ENCODE data around the gene ICOS.

Gene ICOS, protein sequence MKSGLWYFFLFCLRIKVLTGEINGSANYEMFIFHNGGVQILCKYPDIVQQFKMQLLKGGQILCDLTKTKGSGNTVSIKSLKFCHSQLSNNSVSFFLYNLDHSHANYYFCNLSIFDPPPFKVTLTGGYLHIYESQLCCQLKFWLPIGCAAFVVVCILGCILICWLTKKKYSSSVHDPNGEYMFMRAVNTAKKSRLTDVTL

GRCh38 chr2:203936535-203936934 is at the start of gene ICOS:
Gene ICOS (plus strand): TSS chr2:203936763. CDS start chr2:203936815, 52 bp downstream.
- FAIRE-seq, result no peak

DNA sequence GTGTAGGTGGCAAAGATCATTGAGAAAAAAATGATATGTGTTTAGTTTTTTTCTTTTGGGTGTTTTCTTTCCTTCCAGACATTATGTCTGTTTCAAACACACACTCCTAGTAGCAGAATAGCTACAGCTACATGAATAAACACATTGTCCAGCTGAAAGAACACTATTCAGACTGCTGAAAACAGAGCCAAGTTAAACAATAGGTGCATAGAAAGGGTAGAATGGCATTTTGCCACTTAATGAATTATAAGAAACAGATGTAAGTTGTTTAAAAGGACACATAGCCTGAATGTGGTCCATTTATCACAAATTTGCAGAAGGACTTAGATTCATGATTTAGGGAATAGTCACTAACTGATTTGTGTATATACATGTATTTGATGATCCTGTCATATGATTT is 48.9 kb upstream of the ICOS start:
- FAIRE-seq, result no peak

DNA sequence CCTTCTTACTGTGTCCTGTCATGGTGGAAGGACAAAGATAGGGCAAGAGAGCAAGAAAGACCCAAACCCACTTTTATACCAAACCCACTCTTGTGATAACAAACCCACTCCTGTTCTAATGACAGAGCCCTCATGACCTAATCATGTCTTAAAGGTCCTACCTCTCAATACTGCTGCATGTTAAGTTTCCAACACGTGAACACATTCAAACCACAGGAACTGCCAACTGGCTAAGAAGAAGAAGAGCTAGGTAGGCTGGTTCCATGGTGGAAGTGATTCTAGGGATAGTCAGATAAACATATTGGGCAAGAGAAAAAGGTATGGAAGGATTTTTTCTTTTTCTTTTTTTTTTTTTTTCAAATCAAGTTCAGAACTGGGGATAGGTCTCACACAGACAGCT is 47.0 kb upstream of the ICOS start:
- FAIRE-seq, result no peak

DNA sequence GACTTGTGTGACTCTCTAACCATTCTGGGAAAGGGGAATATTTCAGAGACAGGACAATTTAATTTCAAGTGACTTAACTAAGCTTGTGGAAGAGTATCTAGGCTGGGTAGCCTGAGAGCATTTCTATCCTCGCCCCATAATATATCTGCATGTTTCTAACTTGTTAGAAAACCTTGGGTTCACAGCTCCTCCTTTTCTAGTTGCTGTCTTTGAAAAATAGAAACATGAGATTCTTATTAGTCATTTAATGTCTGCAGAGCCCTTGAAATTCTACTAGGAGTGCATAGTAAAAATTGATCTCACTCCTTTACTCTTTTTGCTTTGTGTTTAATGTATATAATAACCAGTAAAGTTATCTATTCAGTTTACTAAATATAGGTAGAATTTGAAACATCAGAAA is 46.6 kb upstream of the ICOS start:
- no peak for FAIRE-seq

GRCh38 chr2:203890733-203891132 is 45.8 kb upstream of the ICOS start:
- FAIRE-seq, result no peak

DNA sequence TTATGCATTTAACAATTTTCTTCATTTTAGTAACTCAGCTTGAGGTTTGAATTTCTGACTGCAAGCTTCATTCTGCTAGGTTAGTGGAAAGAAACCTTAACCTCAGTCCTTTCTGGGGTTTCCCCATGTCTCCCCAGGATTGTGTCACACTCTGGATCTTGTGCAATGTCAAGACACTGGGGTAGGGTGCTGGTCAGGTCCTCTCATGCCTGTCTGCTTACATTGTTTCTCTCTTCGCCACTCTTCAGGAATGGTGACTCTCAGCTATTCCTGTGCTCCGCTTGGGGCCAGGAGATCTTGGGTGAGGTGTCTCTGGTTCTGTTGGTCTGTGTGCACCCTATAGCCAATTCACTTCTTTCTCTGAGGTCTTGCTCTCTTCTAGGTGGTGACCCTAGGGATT is 45.1 kb upstream of the ICOS start:
- no peak for FAIRE-seq

GRCh38 chr2:203892207-203892606 is 44.4 kb upstream of the ICOS start:
- no peak for FAIRE-seq

DNA sequence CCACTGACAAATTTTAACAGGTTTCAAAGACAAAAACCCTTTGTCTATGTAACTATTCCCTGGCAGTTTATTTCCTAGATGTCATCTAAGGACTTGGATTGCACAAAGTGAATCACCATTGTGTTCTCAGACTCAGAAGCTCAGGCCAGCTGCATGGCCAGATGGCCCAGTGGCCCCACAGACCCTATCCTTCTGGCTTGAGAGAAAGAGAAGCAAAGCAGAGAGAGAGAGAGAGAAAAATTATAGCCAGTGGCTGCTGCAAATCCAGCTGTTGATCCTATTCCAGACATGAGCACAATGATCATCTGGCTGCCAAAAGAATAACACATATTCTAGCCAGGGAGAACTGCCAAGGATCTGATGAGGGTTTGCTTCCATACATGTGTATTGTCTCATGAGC is 43.2 kb upstream of the ICOS start:
- no peak for FAIRE-seq

GRCh38 chr2:203893840-203894239 is 42.7 kb upstream of the ICOS start:
- no peak for FAIRE-seq

DNA sequence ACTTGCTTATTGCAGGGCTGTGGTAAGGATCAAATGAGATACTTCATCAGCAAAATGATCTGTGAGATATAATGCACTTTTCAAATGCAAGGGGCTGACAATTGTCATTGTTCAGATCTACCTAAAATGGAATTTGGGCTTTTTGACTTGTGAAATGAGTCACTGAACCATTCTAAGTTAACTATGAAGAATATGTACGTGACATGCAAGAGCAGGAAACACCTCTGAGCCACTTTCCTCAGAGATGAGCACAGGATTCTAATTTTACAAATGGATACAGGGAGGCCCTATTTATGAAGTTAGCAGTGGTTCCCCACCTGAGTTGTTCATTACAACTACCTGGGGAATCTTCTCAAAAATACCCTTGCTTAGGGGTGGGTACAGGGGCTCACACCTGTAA is 42.3 kb upstream of the ICOS start:
- no peak for FAIRE-seq

GRCh38 chr2:203897544-203897943 is 39.0 kb upstream of the ICOS start:
- FAIRE-seq, result no peak

GRCh38 chr2:203898657-203899056 is 37.9 kb upstream of the ICOS start:
- no peak for FAIRE-seq

- FAIRE-seq, result no peak
Measured at GRCh38 chr2:203900253-203900652, 36.3 kb upstream of the ICOS start.

DNA sequence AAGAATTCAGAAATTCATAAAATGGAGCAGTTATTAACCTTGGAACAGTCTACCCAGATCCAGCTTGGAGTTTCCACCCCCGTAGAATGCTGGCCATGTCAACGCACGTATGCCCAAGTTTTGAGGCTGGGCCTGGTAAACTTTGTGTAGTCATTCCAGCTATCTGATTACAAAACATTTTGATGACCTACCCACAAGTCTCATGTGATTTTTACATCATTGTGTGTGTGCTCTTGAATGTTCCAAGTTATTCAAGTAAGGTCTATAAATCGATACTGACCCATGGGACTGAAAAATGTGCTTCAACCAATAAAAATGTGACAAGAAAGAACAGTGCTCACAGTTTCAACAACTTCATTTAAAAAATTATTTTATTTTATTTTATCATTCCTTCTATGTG is 32.5 kb upstream of the ICOS start:
- FAIRE-seq, result no peak

- FAIRE-seq, result no peak
Measured at GRCh38 chr2:203905656-203906055, 30.9 kb upstream of the ICOS start.

- no peak for FAIRE-seq
Measured at GRCh38 chr2:203908066-203908796, 28.3 kb upstream of the ICOS start.

DNA sequence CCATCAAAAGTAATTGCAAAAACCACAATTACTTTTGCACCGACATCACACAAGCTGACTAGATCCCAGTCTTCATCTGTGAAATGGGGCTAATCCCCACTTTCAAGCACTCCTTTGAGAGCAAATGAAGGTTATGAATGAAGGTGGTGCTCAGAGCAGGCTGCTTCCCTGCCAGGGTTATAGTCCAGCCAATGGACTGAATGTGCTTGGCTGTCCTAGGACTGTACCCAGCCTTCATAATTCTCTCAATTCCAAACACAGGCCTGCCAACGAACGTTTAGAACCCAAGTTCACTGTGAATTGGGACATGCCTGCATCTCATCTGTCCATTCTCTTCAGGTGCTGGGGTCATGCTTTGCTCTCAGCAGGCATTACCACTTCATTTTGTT is 27.8 kb upstream of the ICOS start:
- no peak for FAIRE-seq

GRCh38 chr2:203909261-203909967 is 27.1 kb upstream of the ICOS start:
- FAIRE-seq, result peak; percentile 84

DNA sequence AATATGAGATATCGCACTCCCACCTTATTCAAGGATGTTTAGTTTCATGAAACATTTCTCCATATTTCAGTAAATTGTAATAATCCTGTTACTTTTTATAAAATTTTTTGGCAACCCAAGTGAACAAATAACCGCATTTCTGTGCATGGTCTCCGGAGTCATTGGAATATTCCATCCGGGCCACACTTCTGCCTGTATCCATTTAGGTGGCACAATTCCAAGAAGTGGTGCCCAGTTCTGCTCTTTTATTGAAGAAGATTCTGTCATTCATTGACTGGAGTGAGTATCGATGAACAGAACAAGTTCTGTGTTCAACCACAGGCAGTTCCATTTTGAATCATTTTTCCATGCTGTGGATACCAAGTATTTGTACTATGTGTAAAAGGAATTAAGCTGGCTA is 26.6 kb upstream of the ICOS start:
- FAIRE-seq, result no peak

DNA sequence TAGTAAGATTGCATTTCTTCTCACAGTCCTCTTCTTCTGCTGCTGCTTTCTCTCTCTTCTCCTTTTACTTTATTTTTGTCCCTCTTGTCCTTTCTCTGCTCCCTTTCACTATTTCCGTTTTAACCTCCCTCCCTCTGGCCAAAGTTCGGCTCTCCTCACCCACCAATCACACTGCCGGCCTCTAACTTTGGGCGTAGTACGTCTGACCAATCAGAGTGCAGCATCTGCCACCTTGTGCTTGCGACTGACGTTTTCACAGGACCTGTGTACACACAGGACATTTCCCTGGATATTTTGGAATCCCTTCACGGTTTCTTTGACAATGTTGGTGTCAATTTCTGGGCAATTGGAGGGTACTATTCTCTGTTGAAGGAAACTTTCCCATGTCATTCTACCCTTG is 22.6 kb upstream of the ICOS start:
- no peak for FAIRE-seq

DNA sequence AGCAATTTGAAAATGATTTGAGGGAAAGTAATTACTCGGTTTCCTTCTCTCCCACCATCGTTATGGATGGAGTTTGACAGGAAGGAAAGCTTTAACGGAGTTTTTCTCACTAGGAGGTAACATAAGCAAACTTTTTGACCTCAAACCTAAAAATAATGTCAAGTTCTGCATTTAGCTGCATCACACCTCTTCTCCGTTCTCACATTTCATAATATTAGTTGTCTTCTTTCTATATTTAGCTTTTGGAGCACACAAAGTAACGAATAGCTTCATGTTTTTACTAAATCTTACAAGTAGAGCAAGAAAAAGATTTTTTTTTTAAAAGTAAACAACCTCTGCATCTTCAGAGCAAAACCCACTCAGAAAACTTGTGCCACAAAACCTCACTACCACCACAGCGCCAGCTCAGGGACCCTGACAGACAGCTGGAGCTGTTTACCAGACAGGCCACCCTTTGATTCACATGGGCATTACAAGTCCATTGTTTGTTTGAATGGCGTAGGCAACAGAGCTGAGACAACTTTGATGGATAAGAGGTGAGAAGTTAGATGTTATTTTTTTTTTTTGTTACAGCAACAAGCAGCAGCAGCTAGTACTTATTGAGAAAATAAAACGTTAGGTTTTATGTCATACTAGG is 21.9 kb upstream of the ICOS start:
- FAIRE-seq, result no peak

- FAIRE-seq, result no peak
Measured at GRCh38 chr2:203915256-203915655, 21.3 kb upstream of the ICOS start.

DNA sequence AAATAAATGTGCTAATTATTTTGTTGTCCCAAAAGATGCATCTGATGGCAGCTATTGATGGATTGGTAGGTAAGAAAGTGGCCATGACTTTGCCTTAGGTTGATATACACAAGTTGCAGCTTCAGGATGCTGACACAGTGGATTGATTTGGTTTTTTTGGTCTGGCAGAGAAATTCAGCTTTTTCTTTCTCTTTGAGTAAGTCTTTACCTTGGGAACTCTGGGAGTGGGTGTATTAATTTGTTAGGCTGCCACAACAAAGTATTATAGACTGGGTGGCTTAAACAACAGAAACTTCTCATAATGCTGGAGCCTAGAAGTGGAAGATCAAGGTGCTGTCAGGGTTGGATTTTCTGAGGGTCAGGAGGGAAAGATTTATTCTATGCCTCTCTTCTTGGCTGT is 19.8 kb upstream of the ICOS start:
- FAIRE-seq, result no peak

DNA sequence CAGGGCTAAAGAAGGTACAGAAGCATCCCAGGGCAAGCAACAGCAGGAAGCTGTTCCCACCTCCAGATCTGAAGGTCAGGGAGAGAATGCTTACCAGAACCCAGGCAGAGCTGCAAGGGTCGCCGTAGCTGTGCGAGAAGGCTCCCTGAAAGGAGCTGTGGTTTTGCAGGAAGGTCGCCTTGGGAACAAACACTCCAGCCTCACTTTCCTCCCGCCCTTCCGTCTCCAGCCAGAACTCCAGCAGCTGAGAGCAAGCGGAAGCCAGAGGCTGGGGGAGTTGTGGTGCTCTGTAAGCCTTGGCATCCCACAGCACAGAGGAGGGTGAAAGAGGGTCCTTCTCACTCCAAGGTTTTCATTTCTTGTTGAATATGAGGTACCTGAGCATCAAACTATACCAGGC is 18.3 kb upstream of the ICOS start:
- FAIRE-seq, result no peak

Data from endometrium (tissue), 2 donors.